ENCODE results near the gene ACO2. TPM values are rescaled to one million over a fixed set of nuclear protein-coding genes. Genes with fewer than 3 reads are reported as not detected.
A peak's percentile ranks its signal among the peaks of the same experiment; 100 is the strongest.

ACO2 gene
- total and polyA plus RNA-seq, 2 of the 13 experiments (the other 11 are each of a cell fraction or from before 2014, with no cell fraction given), result 19.2 to 45.6 TPM

- TF ChIP-seq ZNF280B (CRISPR knock-in tag; IDR thresholded peaks at IDR 0.05; ENCODE audit: borderline replicate concordance) (no peak), POLR2AphosphoS5 (IDR thresholded peaks at IDR 0.05; ENCODE audit: low read depth, low read length) (peak; percentile 52; the same call in 1 of the 2 replicates), ZFP41 (CRISPR knock-in tag; IDR thresholded peaks at IDR 0.05; ENCODE audit: borderline replicate concordance) (no peak), NCOR1 (IDR thresholded peaks at IDR 0.05; ENCODE audit: borderline replicate concordance, low read length) (peak; percentile 63; the same call in 1 of the 2 replicates), ZNF616 (CRISPR knock-in tag; IDR thresholded peaks at IDR 0.05; ENCODE audit: low read depth) (no peak), SP4 (CRISPR knock-in tag; IDR thresholded peaks at IDR 0.05) (no peak), ZNF83 (CRISPR knock-in tag; IDR thresholded peaks at IDR 0.05; ENCODE audit: borderline replicate concordance) (no peak), TOE1 (CRISPR knock-in tag; IDR thresholded peaks at IDR 0.05) (no peak), ZSCAN31 (CRISPR knock-in tag; IDR thresholded peaks at IDR 0.05; ENCODE audit: low read depth) (no peak), EP300 (IDR thresholded peaks at IDR 0.05; ENCODE audit: low read depth in 2 of 2, low read length in 2 of 2) (peak in 1 of 2 experiments; percentile 37; a peak in 1 of 4 replicates), EP300 (CRISPR knock-in tag; IDR thresholded peaks at IDR 0.05; ENCODE audit: borderline replicate concordance) (no peak), ZNF773 (CRISPR knock-in tag; IDR thresholded peaks at IDR 0.05; ENCODE audit: borderline replicate concordance) (no peak), RARA (CRISPR knock-in tag; IDR thresholded peaks at IDR 0.05) (no peak), ASH2L (IDR thresholded peaks at IDR 0.05; ENCODE audit: insufficient read length, low read depth, low read length) (no peak), ZNF17 (CRISPR knock-in tag; IDR thresholded peaks at IDR 0.05) (no peak), ZNF317 (CRISPR knock-in tag; IDR thresholded peaks at IDR 0.05) (no peak), NCOA2 (CRISPR knock-in tag; IDR thresholded peaks at IDR 0.05) (0 out of 2 replicates have a peak, but pooled peaks have one; percentile 16), MXI1 (IDR thresholded peaks at IDR 0.05; ENCODE audit: borderline replicate concordance, low read depth, low read length) (no peak), ZNF564 (CRISPR knock-in tag; IDR thresholded peaks at IDR 0.05) (no peak), SMAD9 (CRISPR knock-in tag; IDR thresholded peaks at IDR 0.05) (no peak), FOXM1 (CRISPR knock-in tag; IDR thresholded peaks at IDR 0.05) (no peak), HNF4G (IDR thresholded peaks at IDR 0.05; ENCODE audit: borderline replicate concordance, low read depth, low read length) (peak; percentile 74), HNF4G (CRISPR knock-in tag; IDR thresholded peaks at IDR 0.05; ENCODE audit: borderline replicate concordance, low read depth) (no peak), NFYB (CRISPR knock-in tag; IDR thresholded peaks at IDR 0.05) (no peak), TRIM22 (IDR thresholded peaks at IDR 0.05) (no peak), ZNF530 (CRISPR knock-in tag; IDR thresholded peaks at IDR 0.05; ENCODE audit: low read depth) (no peak)
- TF ChIP-seq, protein P1, sequence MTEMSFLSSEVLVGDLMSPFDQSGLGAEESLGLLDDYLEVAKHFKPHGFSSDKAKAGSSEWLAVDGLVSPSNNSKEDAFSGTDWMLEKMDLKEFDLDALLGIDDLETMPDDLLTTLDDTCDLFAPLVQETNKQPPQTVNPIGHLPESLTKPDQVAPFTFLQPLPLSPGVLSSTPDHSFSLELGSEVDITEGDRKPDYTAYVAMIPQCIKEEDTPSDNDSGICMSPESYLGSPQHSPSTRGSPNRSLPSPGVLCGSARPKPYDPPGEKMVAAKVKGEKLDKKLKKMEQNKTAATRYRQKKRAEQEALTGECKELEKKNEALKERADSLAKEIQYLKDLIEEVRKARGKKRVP (CRISPR knock-in tag; IDR thresholded peaks at IDR 0.05), result no peak
- TF ChIP-seq, protein P2, sequence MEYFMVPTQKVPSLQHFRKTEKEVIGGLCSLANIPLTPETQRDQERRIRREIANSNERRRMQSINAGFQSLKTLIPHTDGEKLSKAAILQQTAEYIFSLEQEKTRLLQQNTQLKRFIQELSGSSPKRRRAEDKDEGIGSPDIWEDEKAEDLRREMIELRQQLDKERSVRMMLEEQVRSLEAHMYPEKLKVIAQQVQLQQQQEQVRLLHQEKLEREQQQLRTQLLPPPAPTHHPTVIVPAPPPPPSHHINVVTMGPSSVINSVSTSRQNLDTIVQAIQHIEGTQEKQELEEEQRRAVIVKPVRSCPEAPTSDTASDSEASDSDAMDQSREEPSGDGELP (IDR thresholded peaks at IDR 0.05; ENCODE audit: borderline replicate concordance, low read depth), result peak; percentile 81; the same call in 1 of the 2 replicates
Observed at GRCh38 chr22:41550952-41551491, 82.1 kb downstream of the ACO2 start (continued).

All from HepG2 (cell line).